GM18951 (cell line): ENCODE data around the gene CRIM1.
"Not testable (repeated sequence)": the region's sequence is repeated elsewhere in the genome, so short reads cannot be mapped to it uniquely, and the experiment has no call there.

Source experiments
- POLR2A ChIP-seq: IDR thresholded peaks from 4 replicates; pipeline ENCODE4 v1.6.1; 2011; ENCODE audit warnings: mild to moderate bottlenecking; ENCODE audit not compliant: insufficient read length, insufficient read depth; ENCODE audit errors: extremely low read depth
- in situ Hi-C: fragments of 300-500 bp; cut with MboI; formaldehyde crosslinking; loops from one replicate; pipeline ENCODE4 v1.12.0; 2022; ENCODE audit warnings: low sequenced_read_pairs, mixed read lengths, inconsistent platforms; ENCODE audit not compliant: unreplicated experiment

CRIM1 gene

DNA sequence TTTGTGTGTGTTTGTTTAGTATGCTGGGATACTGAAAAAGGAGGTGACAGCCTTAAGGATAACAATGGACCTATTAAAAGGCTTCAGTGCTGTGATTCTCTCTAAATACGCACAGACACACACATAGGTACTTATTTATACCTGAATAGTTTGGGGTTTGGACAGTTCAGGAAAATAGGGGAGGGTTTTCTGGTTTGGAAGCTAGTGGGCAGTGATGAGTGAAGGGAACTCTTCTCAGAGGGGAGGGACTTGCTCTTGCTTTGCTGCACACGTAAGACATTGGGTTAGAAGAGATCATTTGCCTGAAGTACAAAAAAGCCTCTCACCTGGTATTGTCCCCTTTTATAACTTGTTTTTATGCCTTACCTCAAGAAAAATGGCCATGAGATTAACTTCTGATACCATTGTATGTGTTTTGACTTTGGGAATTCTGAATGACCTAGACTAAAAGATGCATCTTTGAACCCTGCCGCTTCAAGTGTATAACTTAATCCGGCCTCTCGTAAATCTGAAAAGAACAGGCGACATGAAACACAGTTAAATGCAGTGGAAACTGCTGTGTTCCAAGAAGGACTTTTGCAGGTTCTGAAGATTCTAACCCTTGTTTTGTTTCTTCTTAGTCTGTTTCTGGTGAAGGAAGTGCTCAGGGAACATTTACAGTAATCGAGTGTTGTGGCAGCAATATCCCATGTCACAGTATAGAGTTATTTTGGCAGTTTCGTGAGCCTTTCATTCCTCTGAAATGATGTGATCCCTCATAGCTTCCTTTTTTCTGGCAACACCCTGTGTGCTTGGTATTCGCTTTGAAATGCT is 2.5 kb downstream of the CRIM1 start:
- in situ Hi-C loops, result loop anchor here (10.0 kb wide), 1 partner anchor 383 kb away; no protein-coding TSS in a partner anchor

DNA sequence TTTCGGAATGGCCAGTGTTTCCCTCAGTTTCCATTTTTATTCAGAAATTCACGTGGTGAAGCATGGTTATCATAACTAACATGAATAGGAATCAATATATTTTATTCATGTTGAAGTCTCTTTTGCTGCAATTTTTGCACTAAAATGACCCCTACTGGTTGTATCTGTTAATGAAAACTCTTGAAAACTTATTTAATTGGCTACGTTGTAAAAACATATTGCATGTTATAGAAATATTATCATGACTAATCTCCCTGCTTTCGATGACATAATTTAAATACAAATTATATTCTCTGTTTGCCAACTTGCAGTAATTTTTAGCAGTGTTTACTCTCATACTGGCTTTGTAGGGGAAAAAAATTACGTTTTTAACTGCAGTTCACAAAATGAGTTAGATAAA is 3.5 kb downstream of the CRIM1 start:
- in situ Hi-C loops, result loop anchor here (10.0 kb wide), 1 partner anchor 384 kb away; no protein-coding TSS in a partner anchor
- TF ChIP-seq POLR2A, result no peak

More for the DNA sequence above, 2.5 kb downstream of the CRIM1 start:
- no peak for TF ChIP-seq POLR2A

DNA sequence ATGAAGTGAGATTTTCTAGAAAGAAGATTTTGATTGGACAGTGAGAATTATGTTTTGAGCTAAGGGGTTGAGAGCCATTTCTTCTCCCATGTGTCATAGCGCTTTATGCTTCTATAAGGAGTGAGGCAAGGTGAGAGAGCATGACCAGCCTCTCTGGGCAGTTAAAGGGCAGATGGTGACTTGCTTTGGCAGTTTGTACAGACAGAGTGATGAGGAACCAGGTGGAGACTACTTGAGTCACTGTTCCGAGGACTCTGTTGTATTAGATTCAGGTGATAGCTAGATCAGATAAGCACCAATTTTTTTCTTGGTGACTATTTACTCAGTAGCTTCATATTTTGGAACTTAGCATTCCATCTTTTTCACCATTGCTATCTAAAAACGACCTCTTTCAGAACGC is 4.5 kb downstream of the CRIM1 start:
- in situ Hi-C loops, result no loop called here

DNA sequence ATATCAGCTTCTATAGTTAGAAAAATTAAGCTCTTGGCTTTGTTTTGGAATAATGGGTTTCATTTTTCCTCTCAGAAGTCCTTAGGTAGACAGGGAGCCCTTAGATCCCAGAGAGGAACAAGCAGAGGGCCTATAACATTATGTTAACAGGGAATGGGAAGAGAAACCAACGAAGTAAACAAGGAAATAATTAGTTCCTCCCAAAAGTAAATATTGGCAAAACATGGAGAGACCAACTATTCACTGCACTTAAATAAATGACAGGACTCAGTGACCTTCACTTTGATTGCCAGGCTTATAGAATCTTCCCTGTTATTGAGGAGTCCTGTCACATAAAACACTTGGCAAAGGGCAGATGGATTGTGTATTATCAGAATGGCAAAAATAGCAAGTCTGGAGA is 5.3 kb downstream of the CRIM1 start:
- TF ChIP-seq POLR2A, result no peak
- in situ Hi-C loops, result no loop called here

More for the DNA sequence above, 4.5 kb downstream of the CRIM1 start:
- TF ChIP-seq POLR2A, result no peak

DNA sequence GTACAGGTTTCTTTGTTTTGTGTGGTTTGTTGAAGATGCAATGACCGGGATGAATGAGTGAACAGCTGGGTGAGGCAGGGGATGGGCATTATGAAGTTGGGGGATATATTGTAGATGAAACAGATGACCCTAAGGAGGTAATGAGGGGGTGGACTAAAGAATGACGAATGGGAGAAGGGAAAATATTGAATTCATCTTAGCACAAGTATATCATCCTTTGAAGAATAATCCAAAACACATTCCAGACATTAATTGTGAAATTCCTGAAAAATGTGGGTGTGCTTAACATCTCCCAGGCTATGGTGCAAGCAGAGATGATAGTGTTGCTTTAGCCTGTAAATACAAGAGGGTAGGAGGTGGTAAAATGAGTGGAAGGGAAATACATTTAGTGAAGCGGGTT is 5.8 kb downstream of the CRIM1 start:
- in situ Hi-C loops, result no loop called here
- TF ChIP-seq POLR2A, result no peak

DNA sequence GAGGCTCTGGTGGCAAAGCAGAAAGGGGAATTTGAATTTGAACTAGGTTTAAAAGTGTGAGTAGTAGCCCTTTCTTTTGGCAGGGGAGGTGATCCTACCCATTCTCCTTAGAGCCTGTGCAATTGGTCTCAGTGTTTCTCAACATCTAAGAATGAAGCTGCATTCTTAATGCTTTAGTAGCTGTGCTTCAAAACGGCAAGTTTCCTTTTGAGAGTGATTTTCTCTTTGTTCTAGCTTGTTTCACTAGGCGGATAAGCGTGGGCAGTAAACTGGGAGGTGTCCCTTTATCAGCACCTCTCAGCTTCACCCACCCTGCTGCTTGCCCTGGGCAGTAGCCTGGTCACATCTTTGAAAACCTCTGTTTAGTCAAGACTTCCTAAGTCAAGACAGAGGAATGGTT is 6.7 kb downstream of the CRIM1 start:
- no peak for TF ChIP-seq POLR2A
- in situ Hi-C loops, result no loop called here

DNA sequence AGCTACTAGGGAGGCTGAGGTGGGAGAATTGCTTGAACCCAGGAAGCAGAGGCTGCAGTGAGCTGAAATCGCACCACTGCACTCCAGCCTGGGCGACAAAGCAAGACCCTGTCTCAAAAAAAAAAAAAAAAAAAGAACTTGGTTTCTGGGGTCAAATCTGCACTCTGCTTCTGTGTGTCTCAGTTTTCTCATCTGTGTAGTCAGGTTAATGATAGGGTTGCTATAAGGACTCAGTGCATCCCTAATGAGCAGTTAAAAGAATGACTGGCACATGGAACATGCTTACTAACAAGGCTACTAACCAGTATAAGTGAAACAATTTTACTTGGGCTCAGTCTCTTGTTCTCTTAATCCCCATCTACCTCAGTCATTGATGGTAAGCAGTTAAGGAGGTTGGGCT is 7.5 kb downstream of the CRIM1 start:
- in situ Hi-C loops, result not testable (repeated sequence)

DNA sequence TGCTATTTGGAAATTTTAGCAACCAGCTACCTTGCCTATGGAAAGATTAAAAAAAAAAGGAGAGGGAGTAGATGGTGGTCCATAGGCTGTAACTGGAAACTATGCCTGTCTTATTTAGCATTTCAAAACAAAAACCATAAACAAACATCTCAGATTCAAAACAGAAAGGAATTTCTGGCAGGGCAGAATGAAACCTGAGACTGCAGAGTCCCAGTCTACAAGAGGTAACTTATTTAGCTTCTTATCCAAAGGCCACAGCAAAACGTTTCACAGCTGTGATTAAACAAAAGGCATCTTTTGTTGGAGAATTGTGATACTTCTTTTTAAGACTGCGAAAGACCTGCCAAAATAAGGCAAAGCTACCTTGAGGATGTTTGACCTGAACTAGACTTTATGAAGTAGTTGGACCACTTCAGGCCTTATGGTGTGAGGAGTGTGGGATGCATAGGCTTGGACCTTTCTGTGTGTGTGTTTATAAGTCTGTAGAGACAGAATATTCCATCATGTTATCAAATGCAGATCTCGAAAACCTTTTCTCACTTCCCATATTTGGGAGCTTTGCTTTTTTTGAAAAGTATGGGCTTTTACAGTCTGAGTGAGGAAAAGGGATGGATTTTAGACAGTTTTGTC is 11.0 kb downstream of the CRIM1 start:
- in situ Hi-C loops, result no loop called here
- TF ChIP-seq POLR2A, result no peak

DNA sequence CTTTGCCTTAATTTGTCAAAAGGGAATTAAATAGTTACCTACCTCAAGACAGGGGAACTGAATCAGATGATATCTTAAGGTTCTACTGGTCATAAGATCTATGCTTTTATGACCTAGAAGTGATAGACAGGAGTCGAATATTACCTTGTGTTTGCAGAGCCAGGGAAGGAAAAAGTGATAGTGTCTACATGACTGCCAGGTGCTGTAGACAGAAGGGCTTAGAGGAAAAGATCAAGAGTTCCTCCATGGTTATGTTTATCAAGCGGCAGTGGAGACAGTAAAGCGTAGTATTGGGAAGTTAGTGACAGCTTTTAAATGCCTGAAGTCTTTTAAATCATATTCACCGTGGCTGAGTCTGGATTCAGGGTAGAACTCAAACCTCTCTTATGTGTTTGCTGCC is 11.9 kb downstream of the CRIM1 start:
- in situ Hi-C loops, result no loop called here
- no peak for TF ChIP-seq POLR2A

DNA sequence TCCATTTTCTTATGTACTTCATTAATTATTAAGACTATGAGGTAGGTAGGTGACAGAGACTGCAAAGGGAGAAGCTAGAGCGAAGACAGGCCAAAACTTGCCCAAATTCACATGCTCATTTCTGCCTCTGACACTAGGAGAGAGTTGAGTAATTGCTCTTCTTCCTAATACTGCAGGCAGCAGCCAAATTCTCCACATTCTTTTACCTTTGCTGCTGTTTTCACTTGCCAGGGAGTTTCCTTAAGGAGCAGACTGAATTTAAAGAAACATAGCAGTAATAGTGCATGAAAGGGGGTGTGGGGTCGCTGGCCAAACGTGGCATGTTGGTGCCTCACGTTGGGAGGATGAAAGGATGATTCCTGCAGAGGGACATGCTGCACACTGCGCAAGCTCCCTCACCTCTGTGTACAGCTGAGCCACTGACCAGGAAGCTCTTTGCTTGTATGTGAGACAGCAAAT is 12.3 kb downstream of the CRIM1 start:
- TF ChIP-seq POLR2A, result no peak
- in situ Hi-C loops, result no loop called here

DNA sequence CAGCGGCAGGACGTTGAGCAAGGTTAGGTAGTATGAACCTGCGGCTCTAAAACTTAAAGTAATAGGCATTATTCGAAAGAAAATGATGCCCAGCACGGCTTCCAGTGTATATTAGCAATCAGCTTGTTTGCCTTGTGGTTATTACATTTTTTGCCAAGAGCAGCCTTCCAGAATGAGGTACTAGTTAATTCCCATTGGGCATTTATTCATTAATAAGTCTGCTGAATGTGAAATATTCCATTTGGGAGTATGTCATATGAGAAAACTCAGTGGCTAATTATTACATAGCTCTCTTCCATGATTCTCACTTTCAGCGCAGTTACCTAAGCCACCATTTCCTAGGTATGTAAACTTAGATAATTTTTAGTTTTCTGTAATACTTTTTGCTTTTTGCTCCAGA is 12.9 kb downstream of the CRIM1 start:
- in situ Hi-C loops, result no loop called here
- no peak for TF ChIP-seq POLR2A

DNA sequence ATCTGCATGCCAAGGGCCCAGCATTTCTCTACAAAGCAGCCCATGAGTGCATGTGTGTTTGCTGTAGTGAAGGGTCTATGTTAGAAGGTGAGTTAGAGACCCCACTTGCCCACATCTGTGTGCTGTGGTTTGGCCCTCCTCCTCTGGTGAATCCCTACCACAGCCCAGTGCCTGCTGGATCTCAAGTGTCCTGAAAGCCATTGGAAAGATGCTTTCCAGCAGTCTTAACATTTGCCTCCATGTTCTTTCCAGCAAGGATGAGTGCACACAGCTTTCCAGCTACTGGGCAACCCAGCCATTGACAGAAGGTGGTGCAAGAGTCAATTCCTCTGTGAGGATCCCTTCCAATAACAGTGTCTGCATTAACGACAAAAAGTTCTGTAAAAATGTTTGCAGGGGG is 13.6 kb downstream of the CRIM1 start:
- in situ Hi-C loops, result no loop called here
- TF ChIP-seq POLR2A, result no peak

DNA sequence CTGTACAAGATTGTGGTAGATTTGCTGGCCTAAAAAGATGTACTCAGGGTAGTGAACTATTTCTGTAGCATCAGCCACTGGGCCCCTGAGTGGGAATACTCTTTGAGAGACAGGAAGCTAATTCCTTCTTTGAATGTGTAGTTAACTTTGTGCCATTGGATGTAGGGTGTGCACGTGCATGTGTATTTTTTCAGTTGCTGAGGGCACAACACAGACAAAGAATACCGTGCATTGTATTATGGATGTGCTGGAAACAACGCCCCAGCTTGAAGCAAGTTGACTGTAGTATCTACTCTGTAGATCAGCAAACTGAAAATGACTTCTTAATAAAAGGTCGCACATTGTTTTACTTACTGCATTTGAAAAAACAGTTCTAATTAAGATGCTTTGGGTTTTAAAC is 14.1 kb downstream of the CRIM1 start:
- in situ Hi-C loops, result no loop called here
- no peak for TF ChIP-seq POLR2A

DNA sequence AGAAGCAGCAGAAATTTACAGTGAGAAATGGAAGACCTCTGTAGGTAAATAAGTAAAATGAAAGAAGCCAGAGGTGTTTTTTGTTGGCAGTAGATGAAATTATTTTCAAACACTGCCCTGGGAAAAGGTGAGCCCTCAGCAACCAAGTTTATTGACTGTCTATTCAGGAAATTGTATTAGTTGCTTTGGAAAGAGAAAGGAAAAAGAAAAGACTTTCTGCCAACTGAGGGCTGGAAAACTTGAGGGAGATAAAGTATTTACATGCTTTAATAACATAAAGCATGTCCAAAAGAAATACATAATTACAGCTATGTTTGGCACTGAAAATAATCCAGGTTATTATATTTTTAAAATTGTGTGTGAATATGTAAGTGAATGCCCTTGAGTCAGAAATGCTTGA is 14.7 kb downstream of the CRIM1 start:
- TF ChIP-seq POLR2A, result no peak
- in situ Hi-C loops, result no loop called here
